HepG2 (cell line): ENCODE measurements around the gene ARFGEF2. TPM values are rescaled to one million over a fixed set of nuclear protein-coding genes. Genes with fewer than 3 reads are reported as not detected.
A peak's percentile ranks its signal among the peaks of the same experiment; 100 is the strongest.

Source experiments
- CCDC6 ChIP-seq: sonication (generic); formaldehyde crosslinking; IDR thresholded peaks from 2 replicates; pipeline ENCODE4 v1.8.1; 2022; ENCODE audit warnings: mild to moderate bottlenecking, missing genetic modification reagents, moderate library complexity
- CREM ChIP-seq, 2 experiments: sonication (generic) in 1 of 2; formaldehyde crosslinking in 1 of 2; IDR thresholded peaks; 2 replicates each; pipeline versions ENCODE4 v1.4.0 to v1.6.1; 2016 to 2020; ENCODE audit warnings: antibody characterized with exemption in 1 of 2, mild to moderate bottlenecking in 1 of 2, missing genetic modification reagents in 1 of 2
- HMGXB3 ChIP-seq: sonication (generic); formaldehyde crosslinking; IDR thresholded peaks from 2 replicates; pipeline ENCODE4 v1.4.0; 2020; ENCODE audit warnings: missing genetic modification reagents, borderline replicate concordance
- KAT7 ChIP-seq: IDR thresholded peaks from 2 replicates; pipeline ENCODE4 v1.6.1; 2018; ENCODE audit warnings: borderline replicate concordance, missing compliant biosample characterization
- NR1H2 ChIP-seq: sonication (generic); formaldehyde crosslinking; IDR thresholded peaks from 2 replicates; pipeline ENCODE4 v1.8.1; 2022; ENCODE audit warnings: low read depth, missing genetic modification reagents, borderline replicate concordance
- PCBP2 ChIP-seq: fragments of 200-400 bp; formaldehyde crosslinking; optimal IDR thresholded peaks from 2 replicates; pipeline ENCODE3; 2018; ENCODE audit warnings: low read length, low read depth; ENCODE audit not compliant: poor library complexity, severe bottlenecking
- REXO4 ChIP-seq: sonication (generic); formaldehyde crosslinking; IDR thresholded peaks from 2 replicates; pipeline ENCODE4 v1.8.0; 2022; ENCODE audit warnings: missing genetic modification reagents, mild to moderate bottlenecking, borderline replicate concordance
- TAF15 ChIP-seq: fragments of 200-400 bp; formaldehyde crosslinking; IDR thresholded peaks from one replicate; pipeline ENCODE4 v1.6.1; 2018; ENCODE audit warnings: mild to moderate bottlenecking, low read depth, low read length; ENCODE audit not compliant: poor library complexity, severe bottlenecking
- THAP11 ChIP-seq: IDR thresholded peaks from 2 replicates; pipeline ENCODE4 v1.6.1; 2016; ENCODE audit warnings: missing biosample characterization, missing genetic modification reagents
- YEATS4 ChIP-seq: sonication (generic); formaldehyde crosslinking; IDR thresholded peaks from 2 replicates; pipeline ENCODE4 v1.4.0; 2020; ENCODE audit warnings: missing genetic modification reagents, borderline replicate concordance
- ZBTB20 ChIP-seq: sonication (generic); formaldehyde crosslinking; IDR thresholded peaks from 2 replicates; pipeline ENCODE4 v1.8.1; 2023; ENCODE audit warnings: missing genetic modification reagents, low read depth, mild to moderate bottlenecking, borderline replicate concordance
- ZFP91 ChIP-seq: sonication (generic); formaldehyde crosslinking; IDR thresholded peaks from 2 replicates; pipeline ENCODE4 v1.9.0; 2022; ENCODE audit warnings: missing genetic modification reagents, mild to moderate bottlenecking, borderline replicate concordance
- ZNF124 ChIP-seq: sonication (generic); formaldehyde crosslinking; IDR thresholded peaks from 2 replicates; pipeline ENCODE4 v1.4.0; 2020; ENCODE audit warnings: missing genetic modification reagents
- ZNF230 ChIP-seq: sonication (generic); formaldehyde crosslinking; IDR thresholded peaks from 2 replicates; pipeline ENCODE4 v1.4.0; 2020; ENCODE audit warnings: mild to moderate bottlenecking, missing genetic modification reagents
- ZNF572 ChIP-seq: sonication (generic); formaldehyde crosslinking; IDR thresholded peaks from 2 replicates; pipeline ENCODE4 v1.5.1; 2020; ENCODE audit warnings: mild to moderate bottlenecking, missing genetic modification reagents
- ZNF574 ChIP-seq: sonication (generic); formaldehyde crosslinking; IDR thresholded peaks from 2 replicates; pipeline ENCODE4 v1.4.0; 2020; ENCODE audit warnings: missing genetic modification reagents
- ZNF576 ChIP-seq: sonication (generic); formaldehyde crosslinking; IDR thresholded peaks from 2 replicates; pipeline ENCODE4 v1.4.0; 2020; ENCODE audit warnings: mild to moderate bottlenecking, missing genetic modification reagents
- ZNF614 ChIP-seq: IDR thresholded peaks from 2 replicates; pipeline ENCODE4 v1.6.1; 2018; ENCODE audit warnings: missing biosample characterization, missing genetic modification reagents, inconsistent platforms, borderline replicate concordance
- ZNF777 ChIP-seq: sonication (generic); formaldehyde crosslinking; IDR thresholded peaks from 2 replicates; pipeline ENCODE4 v1.4.0; 2020; ENCODE audit warnings: missing genetic modification reagents
- ZSCAN20 ChIP-seq: sonication (generic); formaldehyde crosslinking; IDR thresholded peaks from 2 replicates; pipeline ENCODE4 v1.4.0; 2020; ENCODE audit warnings: missing genetic modification reagents, mild to moderate bottlenecking, borderline replicate concordance
- polyA plus RNA-seq, 8 experiments: library from polyadenylated mRNA; depleted of rRNA in 3 of 8; stranded (reverse) in 7 of 8; unstranded in 1 of 8; fragments of >200 nt; fragmentation: Illumina TruSeq in 4 of 8; extraction: Trizol in 4 of 8; gene quantifications; 2 replicates each; pipeline versions ENCODE4 v1.2.1 to v1.2.3, GENCODE V29; 2011 to 2016; ENCODE audit warnings: low read depth in 4 of 8, missing spikeins in 1 of 8, mixed read lengths in 1 of 8; ENCODE audit not compliant: insufficient read depth in 1 of 8
- total RNA-seq, 5 experiments: library from RNA; depleted of rRNA; stranded (reverse); fragments of >200 nt; fragmentation: Illumina TruSeq; extraction: Trizol; gene quantifications; 2 replicates each; pipeline ENCODE4 v1.2.3, GENCODE V29; 2016; ENCODE audit warnings: low read depth in 1 of 5

The ARFGEF2 gene
- total and polyA plus RNA-seq, 2 of the 13 experiments (the other 11 are each of a cell fraction or from before 2014, with no cell fraction given): 44.0 to 60.8 TPM

- peak; percentile 88 for TF ChIP-seq PCBP2
- no peak for TF ChIP-seq ZNF572 (CRISPR knock-in tag)
- peak; percentile 73 for TF ChIP-seq ZNF574 (CRISPR knock-in tag)
- no peak for TF ChIP-seq NR1H2 (CRISPR knock-in tag)
- no peak for TF ChIP-seq ZNF777 (CRISPR knock-in tag)
- TF ChIP-seq ZFP91 (CRISPR knock-in tag): no peak
- peak; percentile 49 for TF ChIP-seq HMGXB3 (CRISPR knock-in tag)
- peak; percentile 98 for TF ChIP-seq ZBTB20 (CRISPR knock-in tag)
- no peak for TF ChIP-seq REXO4 (CRISPR knock-in tag)
- TF ChIP-seq CREM (IDR thresholded peaks at IDR 0.05): peak; percentile 78; the same call in 1 of the 2 replicates
- no peak for TF ChIP-seq CREM (CRISPR knock-in tag; IDR thresholded peaks at IDR 0.05)
- TF ChIP-seq YEATS4 (CRISPR knock-in tag): peak; percentile 28; the same call in 1 of the 2 replicates
- no peak for TF ChIP-seq TAF15
- TF ChIP-seq ZSCAN20 (CRISPR knock-in tag): no peak
- TF ChIP-seq ZNF230 (CRISPR knock-in tag): 0 out of 2 replicates have a peak, but pooled peaks have one; percentile 80
- TF ChIP-seq THAP11 (CRISPR knock-in tag): peak; percentile 78
- TF ChIP-seq CCDC6 (CRISPR knock-in tag): peak; percentile 86
- peak; percentile 98 for TF ChIP-seq ZNF614
- TF ChIP-seq KAT7 (CRISPR knock-in tag): peak; percentile 63
- TF ChIP-seq ZNF576 (CRISPR knock-in tag): no peak
- TF ChIP-seq ZNF124 (CRISPR knock-in tag): peak; percentile 93
These were observed 1.5 kb upstream of the ARFGEF2 start (continued) for GRCh38 chr20:48919882-48920526.
